Breast epithelium (tissue), 4 donors: ENCODE results near the gene HNRNPA2B1. TPM values are rescaled to one million over a fixed set of nuclear protein-coding genes. Genes with fewer than 3 reads are reported as not detected.

Experiments used
- DNase-seq, 2 donors: peaks; one replicate each; pipeline ENCODE4 v3.0.0-alpha.2; 2019; ENCODE audit warnings: low spot score in 2 of 2
- H3K27ac ChIP-seq, 2 donors: fragments of 200-600 bp; sonication (generic) in 1 of 2; one replicate each; pipeline ENCODE4 v1.5.1; 2016 to 2019; ENCODE audit warnings: mild to moderate bottlenecking in 1 of 2
- H3K27me3 ChIP-seq, 2 donors: fragments of 200-600 bp; sonication (generic) in 1 of 2; one replicate each; pipeline versions ENCODE4 v1.5.1 to v1.6.0; 2017 to 2019; ENCODE audit warnings: control low read depth in 1 of 2, mild to moderate bottlenecking in 1 of 2
- H3K36me3 ChIP-seq: fragments of 200-600 bp; one replicate; pipeline ENCODE4 v1.5.1; 2019
- H3K4me1 ChIP-seq, 2 donors: fragments of 200-600 bp; sonication (generic); one replicate each; pipeline ENCODE4 v1.5.1; 2016 to 2019; ENCODE audit warnings: control low read depth in 1 of 2
- H3K4me3 ChIP-seq, 3 donors: fragments of 200-600 bp; sonication (generic); 1 replicate in 2 of 3; 2 replicates in 1 of 3; pipeline ENCODE4 v1.5.1; 2016 to 2019; ENCODE audit warnings: mild to moderate bottlenecking in 3 of 3, moderate library complexity in 2 of 3
- H3K9me3 ChIP-seq, 2 donors: fragments of 200-600 bp; sonication (generic) in 1 of 2; one replicate each; pipeline ENCODE4 v1.5.1; 2016 to 2019; ENCODE audit warnings: control low read depth in 1 of 2
- POLR2A ChIP-seq: fragments of 450-650 bp; IDR thresholded peaks from one replicate; pipeline ENCODE4 v1.6.1; 2016; ENCODE audit warnings: antibody characterized with exemption, mild to moderate bottlenecking, moderate library complexity
- POLR2AphosphoS5 ChIP-seq, 3 donors: sonication (generic); formaldehyde crosslinking; IDR thresholded peaks; one replicate each; pipeline ENCODE4 v1.6.1; 2017; ENCODE audit warnings: antibody characterized with exemption in 3 of 3
- intact Hi-C: fragments of 100-400 bp; cut with DNase I; formaldehyde crosslinking; loops from one replicate; pipeline ENCODE4 v1.15.1; 2023; ENCODE audit warnings: low total_unique reads
- total RNA-seq, 3 donors: library from RNA; depleted of rRNA; stranded (reverse); fragments of >200 nt; gene quantifications; one replicate each; pipeline ENCODE4 v1.1.0, GENCODE V29; 2016
- TF ChIP-seq, protein P1 (sequence below), 3 donors: fragments of 450-650 bp; IDR thresholded peaks; one replicate each; pipeline ENCODE4 v1.5.1; 2016 to 2017; ENCODE audit warnings: antibody characterized with exemption in 3 of 3, mild to moderate bottlenecking in 3 of 3, moderate library complexity in 3 of 3

Gene HNRNPA2B1
- total RNA-seq, 3 donors from 2014 or later: 168 to 324 (median 282) TPM

DNA sequence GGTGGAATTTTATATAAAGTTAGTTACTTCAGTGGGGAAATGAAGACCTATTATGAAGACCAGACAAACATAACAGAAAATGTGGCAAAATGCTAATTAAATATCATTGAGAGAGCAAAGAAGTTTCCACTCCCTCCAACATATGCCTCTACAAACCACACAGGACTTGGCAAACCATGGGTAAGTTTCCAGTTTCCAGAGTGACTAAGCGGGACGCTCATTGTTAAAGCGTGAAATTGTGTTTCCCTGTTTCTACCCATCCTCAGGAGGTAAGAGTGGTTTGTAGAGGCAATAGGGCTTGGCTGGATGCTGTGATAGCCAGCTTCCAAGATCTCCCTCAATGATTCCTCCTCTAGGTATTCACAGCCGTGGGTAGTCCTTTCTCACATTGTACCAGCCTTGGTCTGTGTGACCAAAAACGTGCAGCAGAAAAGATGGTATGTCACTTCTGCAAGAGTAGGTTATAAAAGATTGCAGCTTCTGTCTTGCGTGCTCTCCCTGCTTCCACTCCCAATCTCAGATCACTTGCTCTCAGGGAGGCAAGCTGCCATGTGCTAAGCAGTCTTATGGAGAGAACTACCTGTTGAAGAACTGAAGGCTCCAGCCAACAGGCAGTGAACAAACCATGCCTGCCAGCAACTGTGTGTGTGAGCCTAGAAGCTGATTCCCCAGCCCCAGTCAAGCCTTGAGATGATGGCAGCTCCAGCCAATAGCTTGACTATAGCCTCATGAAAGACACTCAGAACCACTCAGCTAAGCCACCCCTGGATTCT, 36.7 kb upstream of the HNRNPA2B1 start:
- Histone ChIP-seq H3K9me3 (no peaks in the 10 kb centered on the region), H3K4me3 (no peak overlapping the region), H3K4me1 (no peaks in the 10 kb centered on the region), H3K27me3 (peaks cover 0 to 5% of the 10 kb centered on the region in 2 donors), H3K36me3 (no peaks in the 10 kb centered on the region), H3K27ac (no peak overlapping the region)
- no peak for DNase-seq
- TF ChIP-seq, protein P1, sequence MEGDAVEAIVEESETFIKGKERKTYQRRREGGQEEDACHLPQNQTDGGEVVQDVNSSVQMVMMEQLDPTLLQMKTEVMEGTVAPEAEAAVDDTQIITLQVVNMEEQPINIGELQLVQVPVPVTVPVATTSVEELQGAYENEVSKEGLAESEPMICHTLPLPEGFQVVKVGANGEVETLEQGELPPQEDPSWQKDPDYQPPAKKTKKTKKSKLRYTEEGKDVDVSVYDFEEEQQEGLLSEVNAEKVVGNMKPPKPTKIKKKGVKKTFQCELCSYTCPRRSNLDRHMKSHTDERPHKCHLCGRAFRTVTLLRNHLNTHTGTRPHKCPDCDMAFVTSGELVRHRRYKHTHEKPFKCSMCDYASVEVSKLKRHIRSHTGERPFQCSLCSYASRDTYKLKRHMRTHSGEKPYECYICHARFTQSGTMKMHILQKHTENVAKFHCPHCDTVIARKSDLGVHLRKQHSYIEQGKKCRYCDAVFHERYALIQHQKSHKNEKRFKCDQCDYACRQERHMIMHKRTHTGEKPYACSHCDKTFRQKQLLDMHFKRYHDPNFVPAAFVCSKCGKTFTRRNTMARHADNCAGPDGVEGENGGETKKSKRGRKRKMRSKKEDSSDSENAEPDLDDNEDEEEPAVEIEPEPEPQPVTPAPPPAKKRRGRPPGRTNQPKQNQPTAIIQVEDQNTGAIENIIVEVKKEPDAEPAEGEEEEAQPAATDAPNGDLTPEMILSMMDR (IDR thresholded peaks at IDR 0.05): no peak
- TF ChIP-seq POLR2A (no peak), POLR2AphosphoS5 (IDR thresholded peaks at IDR 0.05) (no peak)
- intact Hi-C loops: no loop called here

DNA sequence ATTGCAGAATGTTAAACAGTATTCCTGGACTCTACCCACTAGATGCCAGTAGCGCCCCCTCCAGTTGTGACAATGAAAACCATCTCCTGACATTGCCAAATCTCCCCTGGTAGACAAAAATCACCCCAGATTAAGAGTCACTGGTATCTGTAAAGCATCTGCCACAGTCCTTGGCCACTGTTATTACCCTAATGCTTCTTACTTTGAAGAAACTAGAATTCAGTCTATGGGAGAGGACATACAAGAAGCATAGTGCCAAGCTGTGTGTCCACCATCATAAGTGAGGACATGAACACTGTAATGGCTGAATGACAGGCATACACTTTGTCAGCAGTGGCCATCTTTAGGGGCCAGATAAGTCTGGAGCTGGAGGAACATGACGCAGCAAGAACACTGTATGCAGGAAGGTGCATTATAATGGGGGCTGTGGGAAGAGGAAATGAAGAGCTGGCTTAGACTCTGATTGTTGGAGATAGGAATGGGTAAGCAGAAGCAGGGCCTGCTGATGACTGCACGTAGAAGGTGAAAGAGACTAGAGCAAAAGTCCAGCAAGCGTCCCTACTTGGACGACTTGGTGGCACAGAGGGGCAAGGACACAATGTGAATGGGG, 33.5 kb upstream of the HNRNPA2B1 start:
- Histone ChIP-seq H3K4me3 (no peak overlapping the region), H3K4me1 (no peaks in the 10 kb centered on the region), H3K27ac (no peak overlapping the region), H3K36me3 (no peaks in the 10 kb centered on the region), H3K9me3 (no peaks in the 10 kb centered on the region), H3K27me3 (peaks cover 0 to 5% of the 10 kb centered on the region in 2 donors)
- TF ChIP-seq POLR2AphosphoS5 (IDR thresholded peaks at IDR 0.05): no peak
- TF ChIP-seq POLR2A: no peak
- intact Hi-C loops: no loop called here
- no peak for DNase-seq

DNA sequence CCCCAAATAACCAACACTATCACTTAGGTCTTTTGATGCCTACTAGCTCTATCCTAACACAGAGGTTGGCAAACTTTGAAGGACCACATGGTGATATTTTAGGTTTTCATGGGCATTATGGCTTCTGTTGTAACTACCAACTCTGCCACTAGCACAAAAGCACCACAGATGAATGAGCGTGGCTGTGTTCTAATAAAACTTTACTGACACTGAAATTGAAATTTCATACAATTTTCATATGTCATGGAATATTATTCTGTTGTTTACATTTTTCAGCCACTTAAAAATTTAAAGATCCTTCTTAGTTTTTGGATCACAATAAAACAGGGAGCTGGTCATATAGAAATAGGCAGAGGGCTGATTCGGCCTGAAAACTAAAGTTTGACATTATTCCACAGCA, 27.4 kb upstream of the HNRNPA2B1 start:
- no peak overlapping the region for H3K27ac ChIP-seq
- no peak for DNase-seq
- no peaks in the 10 kb centered on the region for H3K9me3 ChIP-seq
- H3K27me3 ChIP-seq: no peaks in the 10 kb centered on the region
- TF ChIP-seq, protein P1 (IDR thresholded peaks at IDR 0.05): no peak
- no peak for TF ChIP-seq POLR2AphosphoS5 (IDR thresholded peaks at IDR 0.05)
- TF ChIP-seq POLR2A: no peak
- no peaks in the 10 kb centered on the region for H3K36me3 ChIP-seq
- H3K4me3 ChIP-seq: no peak overlapping the region
- H3K4me1 ChIP-seq: no peaks in the 10 kb centered on the region
- intact Hi-C loops: no loop called here

DNA sequence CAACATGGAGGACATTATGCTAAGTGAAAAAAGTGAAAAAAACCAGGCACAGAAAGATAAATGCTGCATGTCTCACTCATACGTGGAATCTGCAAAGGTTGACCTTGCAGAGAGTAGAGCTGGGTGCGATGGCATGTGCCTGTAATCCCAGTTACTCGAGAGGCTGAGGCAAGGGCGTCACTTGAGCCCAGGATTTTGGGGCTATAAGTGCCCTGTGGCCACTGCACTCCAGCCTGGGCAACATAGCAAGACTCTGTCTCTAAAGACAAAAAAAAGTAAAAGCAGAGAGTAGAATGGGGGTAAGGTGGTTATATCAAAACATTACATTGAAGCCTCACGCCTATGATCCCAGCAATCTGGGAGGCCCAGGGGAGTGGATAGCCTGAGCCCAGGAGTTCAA, 23.8 kb upstream of the HNRNPA2B1 start:
- TF ChIP-seq POLR2A (no peak), POLR2AphosphoS5 (IDR thresholded peaks at IDR 0.05) (no peak)
- TF ChIP-seq, protein P1 (IDR thresholded peaks at IDR 0.05): no peak
- no peak for DNase-seq
- intact Hi-C loops: no loop called here
- Histone ChIP-seq H3K4me1 (no peaks in the 10 kb centered on the region), H3K27me3 (no peaks in the 10 kb centered on the region), H3K9me3 (no peaks in the 10 kb centered on the region), H3K4me3 (no peak overlapping the region), H3K27ac (no peak overlapping the region), H3K36me3 (no peaks in the 10 kb centered on the region)

DNA sequence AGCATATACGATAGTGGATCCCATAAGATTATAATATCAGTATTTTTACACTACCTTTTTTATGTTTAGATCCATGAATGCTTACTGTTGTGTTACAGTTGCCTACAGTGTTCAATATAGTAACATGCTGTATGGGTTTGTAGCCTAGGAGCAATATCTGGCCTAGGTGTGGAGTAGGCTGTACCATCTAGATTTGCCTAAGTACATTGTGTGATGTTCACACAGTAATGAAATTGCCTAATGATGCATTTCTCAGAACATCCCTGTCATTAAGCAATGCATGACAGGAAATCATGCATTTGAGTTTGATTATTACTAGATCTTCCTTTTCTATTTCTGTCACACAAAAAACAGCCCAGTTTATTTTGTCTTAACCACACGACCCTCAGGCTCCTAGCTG, 15.5 kb upstream of the HNRNPA2B1 start:
- H3K36me3 ChIP-seq: no peaks in the 10 kb centered on the region
- no peaks in the 10 kb centered on the region for H3K4me1 ChIP-seq
- DNase-seq: no peak
- no peak overlapping the region for H3K27ac ChIP-seq
- no peak for TF ChIP-seq POLR2AphosphoS5 (IDR thresholded peaks at IDR 0.05)
- TF ChIP-seq, protein P1 (IDR thresholded peaks at IDR 0.05): no peak
- TF ChIP-seq POLR2A: no peak
- intact Hi-C loops: no loop called here
- no peaks in the 10 kb centered on the region for H3K9me3 ChIP-seq
- H3K27me3 ChIP-seq: no peaks in the 10 kb centered on the region
- no peak overlapping the region for H3K4me3 ChIP-seq
